HepG2 (cell line): ENCODE results near the gene IL22RA1. TPM values are rescaled to one million over a fixed set of nuclear protein-coding genes. Genes with fewer than 3 reads are reported as not detected.

Experiments used
- ATAC-seq: fragments of 200-7000 bp; cut with Tn5 transposase; 3 replicates; pipeline ENCODE4 v1.9.1; 2020; ENCODE audit warnings: mild to moderate bottlenecking, moderate library complexity
- BruUV-seq: library from RNA; stranded (reverse); fragments of 400-500 nt; replicated peaks from 2 replicates; lab custom pipeline; 2021; lab: Mats Ljungman, UMichigan
- CTCF ChIA-PET: fragments of 300-600 bp; formaldehyde crosslinking; extraction: SDS; loops from one replicate; lab custom pipeline; 2021; ENCODE audit warnings: low total read pairs, inconsistent platforms, low intra/inter-chr PET ratio; lab: Yijun Ruan, JAX
- POLR2A ChIA-PET: fragments of 350-600 bp; sonication (Branson Sonifier 250); formaldehyde crosslinking; loops from one replicate; lab custom pipeline; 2020; ENCODE audit warnings: antibody characterized with exemption, inconsistent platforms; lab: Yijun Ruan, JAX
- DNase-seq: peaks from one replicate; pipeline ENCODE4 v3.0.0-alpha.2; 2015; ENCODE audit warnings: low spot score
- FAIRE-seq: peaks from 3 replicates; lab custom pipeline; 2011; peaks lifted over from hg19 to GRCh38; lab: Jason Lieb, UNC
- H2AFZ ChIP-seq: one replicate; pipeline ENCODE4 v1.6.1; 2011; ENCODE audit warnings: low read length, inconsistent platforms
- H3K27ac ChIP-seq: fragments of 300-600 bp; 3 replicates; pipeline ENCODE4 v1.8.0; 2011; ENCODE audit warnings: mixed run types, mild to moderate bottlenecking, mixed read lengths, low read length, inconsistent platforms; ENCODE audit not compliant: insufficient read depth; ENCODE audit errors: extremely low read length
- H3K27me3 ChIP-seq, 2 experiments: fragments of 200-600 bp in 1 of 2; 2 replicates in 1 of 2; 3 replicates in 1 of 2; pipeline versions ENCODE4 v1.6.0 to v1.8.0; 2011; ENCODE audit warnings: low read length in 2 of 2, mild to moderate bottlenecking in 2 of 2, moderate library complexity in 2 of 2, inconsistent platforms in 1 of 2; ENCODE audit not compliant: insufficient read depth in 2 of 2, control insufficient read depth in 1 of 2
- H3K36me3 ChIP-seq, 2 experiments: fragments of 200-600 bp in 1 of 2; replicated peaks in 1 of 2; 2 replicates in 1 of 2; 3 replicates in 1 of 2; pipeline versions ENCODE4 v1.5.1 to v1.8.0; 2011; ENCODE audit warnings: low read length in 2 of 2, inconsistent platforms in 1 of 2; ENCODE audit not compliant: insufficient read depth in 2 of 2, control insufficient read depth in 1 of 2
- H3K4me1 ChIP-seq: 2 replicates; pipeline ENCODE4 v1.5.1; 2012; ENCODE audit warnings: low read length, inconsistent platforms; ENCODE audit not compliant: insufficient read depth
- H3K4me2 ChIP-seq: 2 replicates; pipeline ENCODE4 v1.6.0; 2011; ENCODE audit warnings: low read depth, low read length, inconsistent platforms
- H3K4me3 ChIP-seq, 3 experiments: fragments of 200-600 bp in 1 of 3; sonication (generic), shearing (Covaris generic) in 1 of 3; replicated peaks in 1 of 3; 2 replicates each; pipeline ENCODE4 v1.5.1; 2011 to 2016; ENCODE audit warnings: low read length in 3 of 3, inconsistent platforms in 2 of 3, low read depth in 2 of 3, mild to moderate bottlenecking in 2 of 3, control low read depth in 1 of 3, mixed read lengths in 1 of 3; ENCODE audit not compliant: insufficient read depth in 1 of 3
- H3K79me2 ChIP-seq: one replicate; pipeline ENCODE4 v1.6.1; 2011; ENCODE audit warnings: low read length, inconsistent platforms; ENCODE audit not compliant: insufficient read depth
- H3K9ac ChIP-seq: 2 replicates; pipeline ENCODE4 v1.6.0; 2011; ENCODE audit warnings: mild to moderate bottlenecking, low read depth, low read length, inconsistent platforms; ENCODE audit not compliant: insufficient read depth
- H3K9me3 ChIP-seq: 2 replicates; pipeline ENCODE4 v1.5.1; 2012; ENCODE audit warnings: mild to moderate bottlenecking, low read length
- H4K20me1 ChIP-seq: 2 replicates; pipeline ENCODE4 v1.6.0; 2011; ENCODE audit warnings: inconsistent platforms, mild to moderate bottlenecking, low read length, moderate library complexity; ENCODE audit not compliant: insufficient read depth
- CREB1 ChIP-seq, 2 experiments: fragments of 450-650 bp in 1 of 2; IDR thresholded peaks; 2 replicates each; pipeline ENCODE4 v1.6.1; 2016 to 2017; ENCODE audit warnings: control low read depth in 1 of 2, mild to moderate bottlenecking in 1 of 2, missing compliant biosample characterization in 1 of 2, missing genetic modification characterization in 1 of 2
- LCORL ChIP-seq, 2 experiments: fragments of 450-650 bp in 1 of 2; sonication (generic) in 1 of 2; formaldehyde crosslinking in 1 of 2; IDR thresholded peaks; 2 replicates each; pipeline versions ENCODE4 v1.5.0 to v1.6.1; 2017 to 2020; ENCODE audit warnings: antibody characterized with exemption in 1 of 2, missing genetic modification reagents in 1 of 2
- MAF1 ChIP-seq: sonication (generic); formaldehyde crosslinking; IDR thresholded peaks from 2 replicates; pipeline ENCODE4 v1.5.0; 2020; ENCODE audit warnings: missing genetic modification reagents, borderline replicate concordance
- MED1 ChIP-seq: sonication (generic); formaldehyde crosslinking; IDR thresholded peaks from 2 replicates; pipeline ENCODE4 v1.4.0; 2020; ENCODE audit warnings: missing genetic modification reagents
- PAWR ChIP-seq: sonication (generic); formaldehyde crosslinking; IDR thresholded peaks from 2 replicates; pipeline ENCODE4 v1.4.0; 2020; ENCODE audit warnings: missing genetic modification reagents, mild to moderate bottlenecking, borderline replicate concordance
- PPARG ChIP-seq: conservative IDR thresholded peaks from 2 replicates; pipeline ENCODE4 v1.6.1; 2016; ENCODE audit warnings: missing biosample characterization, missing genetic modification reagents
- THAP11 ChIP-seq: IDR thresholded peaks from 2 replicates; pipeline ENCODE4 v1.6.1; 2016; ENCODE audit warnings: missing biosample characterization, missing genetic modification reagents
- ZNF383 ChIP-seq: sonication (generic); formaldehyde crosslinking; IDR thresholded peaks from 2 replicates; pipeline ENCODE4 v1.4.0; 2020; ENCODE audit warnings: missing genetic modification reagents, mild to moderate bottlenecking, borderline replicate concordance
- WGBS: methylation state at CpG from one replicate; pipeline ENCODE4 v1.1.6; 2017; ENCODE audit warnings: low lambda C conversion rate; 5-methylcytosine and 5-hydroxymethylcytosine counted together
- in situ Hi-C: cut with HindIII; loops from 2 replicates; pipeline ENCODE4 v1.10.0; 2017; ENCODE audit warnings: low pct_unique_long_range_greater_than_20kb; ENCODE audit not compliant: extremely low pct_ligation_motif_present
- intact Hi-C: fragments of 100-400 bp; cut with micrococcal nuclease; formaldehyde crosslinking; loops from one replicate; pipeline ENCODE4 v1.10.0; 2022; ENCODE audit not compliant: unreplicated experiment
- polyA plus RNA-seq, 8 experiments: library from polyadenylated mRNA; depleted of rRNA in 3 of 8; stranded (reverse) in 7 of 8; unstranded in 1 of 8; fragments of >200 nt; fragmentation: Illumina TruSeq in 4 of 8; extraction: Trizol in 4 of 8; gene quantifications; 2 replicates each; pipeline versions ENCODE4 v1.2.1 to v1.2.3, GENCODE V29; 2011 to 2016; ENCODE audit warnings: low read depth in 4 of 8, missing spikeins in 1 of 8, mixed read lengths in 1 of 8; ENCODE audit not compliant: insufficient read depth in 1 of 8
- total RNA-seq, 5 experiments: library from RNA; depleted of rRNA; stranded (reverse); fragments of >200 nt; fragmentation: Illumina TruSeq; extraction: Trizol; gene quantifications; 2 replicates each; pipeline ENCODE4 v1.2.3, GENCODE V29; 2016; ENCODE audit warnings: low read depth in 1 of 5
- TF ChIP-seq, protein P1 (sequence below): IDR thresholded peaks from 2 replicates; pipeline ENCODE4 v1.6.1; 2016; ENCODE audit warnings: low read depth, missing genetic modification reagents, missing compliant biosample characterization
- TF ChIP-seq, protein P2 (sequence below): sonication (generic); formaldehyde crosslinking; IDR thresholded peaks from 2 replicates; pipeline ENCODE4 v1.4.0; 2020; ENCODE audit warnings: missing genetic modification reagents

IL22RA1 gene
- total and polyA plus RNA-seq, 2 of the 13 experiments (the other 11 are each of a cell fraction or from before 2014, with no cell fraction given), result 4.4 to 10.2 TPM

DNA sequence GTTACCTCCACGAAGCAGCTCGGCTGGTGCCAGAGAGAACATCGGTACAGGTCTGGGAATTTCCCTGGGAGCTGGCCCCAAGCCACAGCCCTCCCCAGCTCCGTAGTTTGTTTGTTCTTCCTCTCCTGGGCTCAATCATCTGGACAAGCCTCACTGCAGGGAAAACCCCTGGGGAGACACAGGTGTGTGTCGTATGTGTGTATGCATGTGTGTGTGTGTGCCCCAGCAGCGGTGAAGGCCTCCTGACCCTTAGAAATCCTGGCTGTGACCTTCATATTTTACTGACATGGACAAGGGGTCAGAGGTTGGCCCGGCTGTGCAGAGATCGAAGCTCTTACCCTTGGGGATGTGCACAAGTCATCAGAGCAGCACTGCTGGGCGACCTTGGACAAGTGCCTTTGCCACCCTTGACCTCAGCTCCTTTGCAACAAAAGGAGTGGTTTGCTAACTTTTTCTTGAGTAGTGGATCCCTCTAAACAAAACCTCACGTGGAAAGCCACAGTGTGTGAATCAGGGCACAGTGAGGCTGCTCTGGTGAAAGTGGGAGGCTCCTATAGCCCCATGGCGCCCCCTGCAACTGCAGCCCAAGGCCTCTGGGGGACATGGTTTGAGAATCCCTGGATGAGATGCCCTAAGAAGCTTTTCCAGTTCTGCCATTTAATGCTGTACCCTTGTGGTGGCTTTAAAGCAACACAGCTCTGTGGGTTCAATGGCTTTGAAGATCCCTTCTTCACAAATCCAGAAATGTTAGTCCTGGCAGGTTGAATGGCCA lies 12.3 kb upstream of the IL22RA1 start (continued):
- TF ChIP-seq, protein P1, sequence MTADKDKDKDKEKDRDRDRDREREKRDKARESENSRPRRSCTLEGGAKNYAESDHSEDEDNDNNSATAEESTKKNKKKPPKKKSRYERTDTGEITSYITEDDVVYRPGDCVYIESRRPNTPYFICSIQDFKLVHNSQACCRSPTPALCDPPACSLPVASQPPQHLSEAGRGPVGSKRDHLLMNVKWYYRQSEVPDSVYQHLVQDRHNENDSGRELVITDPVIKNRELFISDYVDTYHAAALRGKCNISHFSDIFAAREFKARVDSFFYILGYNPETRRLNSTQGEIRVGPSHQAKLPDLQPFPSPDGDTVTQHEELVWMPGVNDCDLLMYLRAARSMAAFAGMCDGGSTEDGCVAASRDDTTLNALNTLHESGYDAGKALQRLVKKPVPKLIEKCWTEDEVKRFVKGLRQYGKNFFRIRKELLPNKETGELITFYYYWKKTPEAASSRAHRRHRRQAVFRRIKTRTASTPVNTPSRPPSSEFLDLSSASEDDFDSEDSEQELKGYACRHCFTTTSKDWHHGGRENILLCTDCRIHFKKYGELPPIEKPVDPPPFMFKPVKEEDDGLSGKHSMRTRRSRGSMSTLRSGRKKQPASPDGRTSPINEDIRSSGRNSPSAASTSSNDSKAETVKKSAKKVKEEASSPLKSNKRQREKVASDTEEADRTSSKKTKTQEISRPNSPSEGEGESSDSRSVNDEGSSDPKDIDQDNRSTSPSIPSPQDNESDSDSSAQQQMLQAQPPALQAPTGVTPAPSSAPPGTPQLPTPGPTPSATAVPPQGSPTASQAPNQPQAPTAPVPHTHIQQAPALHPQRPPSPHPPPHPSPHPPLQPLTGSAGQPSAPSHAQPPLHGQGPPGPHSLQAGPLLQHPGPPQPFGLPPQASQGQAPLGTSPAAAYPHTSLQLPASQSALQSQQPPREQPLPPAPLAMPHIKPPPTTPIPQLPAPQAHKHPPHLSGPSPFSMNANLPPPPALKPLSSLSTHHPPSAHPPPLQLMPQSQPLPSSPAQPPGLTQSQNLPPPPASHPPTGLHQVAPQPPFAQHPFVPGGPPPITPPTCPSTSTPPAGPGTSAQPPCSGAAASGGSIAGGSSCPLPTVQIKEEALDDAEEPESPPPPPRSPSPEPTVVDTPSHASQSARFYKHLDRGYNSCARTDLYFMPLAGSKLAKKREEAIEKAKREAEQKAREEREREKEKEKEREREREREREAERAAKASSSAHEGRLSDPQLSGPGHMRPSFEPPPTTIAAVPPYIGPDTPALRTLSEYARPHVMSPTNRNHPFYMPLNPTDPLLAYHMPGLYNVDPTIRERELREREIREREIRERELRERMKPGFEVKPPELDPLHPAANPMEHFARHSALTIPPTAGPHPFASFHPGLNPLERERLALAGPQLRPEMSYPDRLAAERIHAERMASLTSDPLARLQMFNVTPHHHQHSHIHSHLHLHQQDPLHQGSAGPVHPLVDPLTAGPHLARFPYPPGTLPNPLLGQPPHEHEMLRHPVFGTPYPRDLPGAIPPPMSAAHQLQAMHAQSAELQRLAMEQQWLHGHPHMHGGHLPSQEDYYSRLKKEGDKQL, result no peak

DNA sequence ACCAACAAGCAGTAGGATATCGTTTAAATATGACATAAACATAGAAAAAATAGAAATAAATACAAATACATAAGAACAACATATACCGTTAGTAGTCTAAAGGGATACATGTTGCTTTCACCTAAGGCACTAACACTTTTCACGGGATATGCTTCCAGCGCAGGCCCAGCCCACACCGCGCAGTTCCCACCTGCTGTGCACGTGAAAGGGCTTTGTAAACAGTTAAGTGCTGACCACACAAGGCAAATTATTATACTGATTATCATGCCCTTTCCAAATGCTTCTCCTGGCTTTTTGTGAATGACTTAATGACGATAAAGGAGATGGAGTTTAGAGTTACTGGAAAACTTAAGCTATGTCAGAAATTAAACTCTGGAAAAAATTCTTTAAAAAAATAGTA lies 11.3 kb upstream of the IL22RA1 start:
- H3K4me2 ChIP-seq, result no peak overlapping the region
- H3K4me3 ChIP-seq, result no peak overlapping the region
- peaks cover 0 to 10% of the 10 kb centered on the region in 2 experiments; a peak in 1 of 5 replicates for H3K27me3 ChIP-seq
- peaks cover 40% of the 10 kb centered on the region for H3K4me1 ChIP-seq
- WGBS, result 81% methylated on average over 8 of the region's 8 CpGs
- intact Hi-C loops (loop anchor here (5.0 kb wide), 1 partner anchor 33 kb away; the partner anchor contains the start of gene IFNLR1), in situ Hi-C loops (no loop called here)
- ChIA-PET POLR2A (interaction anchor here (0.9 kb wide), 1 partner anchor 34 kb away, joined by 4 read pairs; no protein-coding TSS in a partner anchor), CTCF (no interaction called here)
- no peaks in the 10 kb centered on the region for H4K20me1 ChIP-seq
- H3K9me3 ChIP-seq, result no peaks in the 10 kb centered on the region
- FAIRE-seq, result no peak
- BruUV-seq, result no TSS peak
- DNase-seq, result no peak
- ATAC-seq, result no peak
- H2AFZ ChIP-seq, result no peak overlapping the region
- no peaks in the 10 kb centered on the region for H3K79me2 ChIP-seq
- H3K36me3 ChIP-seq, result peaks cover under 1 to 10% of the 10 kb centered on the region in 2 experiments; a peak in 4 of 5 replicates
- H3K9ac ChIP-seq, result no peak overlapping the region
- no peak overlapping the region for H3K27ac ChIP-seq
- TF ChIP-seq MED1 (CRISPR knock-in tag) (no peak), LCORL (IDR thresholded peaks at IDR 0.05) (no peak), LCORL (CRISPR knock-in tag; IDR thresholded peaks at IDR 0.05) (no peak), ZNF383 (CRISPR knock-in tag) (no peak), THAP11 (CRISPR knock-in tag) (no peak), PAWR (no peak), PPARG (CRISPR knock-in tag) (no peak), CREB1 (IDR thresholded peaks at IDR 0.05) (no peak), CREB1 (CRISPR knock-in tag; IDR thresholded peaks at IDR 0.05) (no peak), MAF1 (no peak)
- TF ChIP-seq, protein P2, sequence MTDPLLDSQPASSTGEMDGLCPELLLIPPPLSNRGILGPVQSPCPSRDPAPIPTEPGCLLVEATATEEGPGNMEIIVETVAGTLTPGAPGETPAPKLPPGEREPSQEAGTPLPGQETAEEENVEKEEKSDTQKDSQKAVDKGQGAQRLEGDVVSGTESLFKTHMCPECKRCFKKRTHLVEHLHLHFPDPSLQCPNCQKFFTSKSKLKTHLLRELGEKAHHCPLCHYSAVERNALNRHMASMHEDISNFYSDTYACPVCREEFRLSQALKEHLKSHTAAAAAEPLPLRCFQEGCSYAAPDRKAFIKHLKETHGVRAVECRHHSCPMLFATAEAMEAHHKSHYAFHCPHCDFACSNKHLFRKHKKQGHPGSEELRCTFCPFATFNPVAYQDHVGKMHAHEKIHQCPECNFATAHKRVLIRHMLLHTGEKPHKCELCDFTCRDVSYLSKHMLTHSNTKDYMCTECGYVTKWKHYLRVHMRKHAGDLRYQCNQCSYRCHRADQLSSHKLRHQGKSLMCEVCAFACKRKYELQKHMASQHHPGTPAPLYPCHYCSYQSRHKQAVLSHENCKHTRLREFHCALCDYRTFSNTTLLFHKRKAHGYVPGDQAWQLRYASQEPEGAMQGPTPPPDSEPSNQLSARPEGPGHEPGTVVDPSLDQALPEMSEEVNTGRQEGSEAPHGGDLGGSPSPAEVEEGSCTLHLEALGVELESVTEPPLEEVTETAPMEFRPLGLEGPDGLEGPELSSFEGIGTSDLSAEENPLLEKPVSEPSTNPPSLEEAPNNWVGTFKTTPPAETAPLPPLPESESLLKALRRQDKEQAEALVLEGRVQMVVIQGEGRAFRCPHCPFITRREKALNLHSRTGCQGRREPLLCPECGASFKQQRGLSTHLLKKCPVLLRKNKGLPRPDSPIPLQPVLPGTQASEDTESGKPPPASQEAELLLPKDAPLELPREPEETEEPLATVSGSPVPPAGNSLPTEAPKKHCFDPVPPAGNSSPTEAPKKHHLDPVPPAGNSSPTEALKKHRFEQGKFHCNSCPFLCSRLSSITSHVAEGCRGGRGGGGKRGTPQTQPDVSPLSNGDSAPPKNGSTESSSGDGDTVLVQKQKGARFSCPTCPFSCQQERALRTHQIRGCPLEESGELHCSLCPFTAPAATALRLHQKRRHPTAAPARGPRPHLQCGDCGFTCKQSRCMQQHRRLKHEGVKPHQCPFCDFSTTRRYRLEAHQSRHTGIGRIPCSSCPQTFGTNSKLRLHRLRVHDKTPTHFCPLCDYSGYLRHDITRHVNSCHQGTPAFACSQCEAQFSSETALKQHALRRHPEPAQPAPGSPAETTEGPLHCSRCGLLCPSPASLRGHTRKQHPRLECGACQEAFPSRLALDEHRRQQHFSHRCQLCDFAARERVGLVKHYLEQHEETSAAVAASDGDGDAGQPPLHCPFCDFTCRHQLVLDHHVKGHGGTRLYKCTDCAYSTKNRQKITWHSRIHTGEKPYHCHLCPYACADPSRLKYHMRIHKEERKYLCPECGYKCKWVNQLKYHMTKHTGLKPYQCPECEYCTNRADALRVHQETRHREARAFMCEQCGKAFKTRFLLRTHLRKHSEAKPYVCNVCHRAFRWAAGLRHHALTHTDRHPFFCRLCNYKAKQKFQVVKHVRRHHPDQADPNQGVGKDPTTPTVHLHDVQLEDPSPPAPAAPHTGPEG (CRISPR knock-in tag), result no peak
